HG03097 (cell line): ENCODE results near the gene ZNF667.

Experiments used
- ATAC-seq: cut with Tn5 transposase; IDR thresholded peaks from one replicate; pipeline ENCODE4 v1.9.1; 2021; ENCODE audit not compliant: unreplicated experiment, low FRiP score

The ZNF667 gene

DNA sequence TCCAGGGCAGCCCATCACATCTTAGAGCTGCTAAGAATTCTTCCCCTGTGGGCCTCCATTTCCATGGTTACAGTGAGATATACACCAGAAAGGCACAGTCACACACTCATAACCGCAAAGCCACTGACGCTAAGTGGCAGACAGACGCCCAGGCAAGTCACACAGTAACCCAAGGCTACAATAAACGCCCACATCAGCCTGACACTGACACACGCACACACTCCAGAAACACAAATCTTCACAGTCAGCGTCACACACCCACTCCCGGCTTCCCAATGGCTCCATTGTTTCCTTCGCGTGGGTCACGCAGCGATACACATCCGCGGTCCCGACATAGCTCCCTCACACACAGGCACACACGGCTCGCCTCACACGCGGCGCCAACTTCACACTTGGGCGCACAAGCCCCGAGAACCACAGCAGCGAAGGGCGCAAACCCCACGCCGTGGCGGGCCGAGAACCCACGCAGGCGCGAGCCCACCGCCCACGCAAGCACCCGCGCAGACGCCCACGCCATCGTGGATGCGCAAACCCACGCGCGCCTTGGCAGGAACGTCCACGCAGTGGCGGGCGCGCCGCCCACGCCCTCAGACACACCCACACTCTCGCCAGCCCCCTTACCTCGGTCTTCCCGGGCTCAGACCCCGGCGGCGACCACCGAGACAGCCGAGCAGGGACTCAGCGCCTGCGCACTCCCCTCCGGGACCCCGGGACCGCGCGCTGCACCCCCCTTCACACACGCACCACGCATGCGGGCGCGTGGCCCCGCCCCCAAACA is at the start of gene ZNF667:
Gene ZNF667 (minus strand): TSS at position 695 of the 778 bp plus-strand sequence. CDS start 14,975 bp downstream, outside the sequence.
- no peak for ATAC-seq

DNA sequence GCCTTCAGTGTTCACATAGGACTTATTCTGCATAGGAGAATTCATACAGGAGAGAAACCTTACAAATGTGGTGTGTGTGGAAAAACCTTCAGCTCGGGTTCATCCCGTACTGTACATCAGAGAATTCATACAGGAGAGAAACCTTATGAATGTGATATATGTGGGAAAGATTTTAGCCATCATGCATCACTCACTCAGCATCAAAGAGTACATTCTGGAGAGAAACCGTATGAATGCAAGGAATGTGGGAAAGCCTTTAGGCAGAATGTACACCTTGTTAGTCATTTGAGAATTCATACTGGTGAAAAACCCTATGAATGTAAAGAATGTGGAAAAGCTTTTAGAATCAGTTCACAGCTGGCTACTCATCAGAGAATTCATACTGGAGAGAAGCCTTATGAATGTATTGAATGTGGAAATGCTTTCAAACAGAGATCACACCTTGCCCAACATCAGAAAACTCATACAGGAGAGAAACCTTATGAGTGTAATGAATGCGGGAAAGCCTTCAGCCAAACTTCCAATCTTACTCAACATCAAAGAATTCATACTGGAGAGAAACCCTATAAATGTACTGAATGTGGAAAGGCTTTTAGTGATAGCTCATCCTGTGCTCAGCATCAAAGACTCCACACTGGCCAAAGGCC is 48.2 kb upstream of the ZNF667 start:
- no peak for ATAC-seq

DNA sequence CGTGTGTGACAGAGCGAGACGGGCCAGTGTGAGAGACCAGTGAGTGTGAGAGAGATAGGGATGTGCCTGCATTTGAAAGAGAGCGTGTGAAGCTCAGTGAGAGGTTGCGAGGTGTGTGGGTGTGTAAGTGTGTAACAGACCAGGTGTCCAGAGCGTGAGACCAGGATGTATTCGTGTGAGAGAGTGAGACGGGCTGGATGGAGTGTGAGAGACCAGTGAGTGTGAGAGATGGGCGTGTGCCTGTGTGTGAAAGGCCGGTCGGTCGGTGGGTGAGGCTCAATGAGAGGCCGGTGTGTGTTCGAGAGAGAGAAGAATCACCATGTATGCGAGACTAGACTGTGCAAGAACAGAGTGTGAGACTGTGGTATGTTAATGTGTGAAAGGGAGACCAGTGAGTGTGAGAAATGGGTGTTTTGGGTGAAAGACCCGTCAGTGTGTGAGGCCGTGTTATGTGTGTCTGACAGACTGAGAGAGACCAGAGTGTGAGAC is 31.2 kb upstream of the ZNF667 start:
- no peak for ATAC-seq

DNA sequence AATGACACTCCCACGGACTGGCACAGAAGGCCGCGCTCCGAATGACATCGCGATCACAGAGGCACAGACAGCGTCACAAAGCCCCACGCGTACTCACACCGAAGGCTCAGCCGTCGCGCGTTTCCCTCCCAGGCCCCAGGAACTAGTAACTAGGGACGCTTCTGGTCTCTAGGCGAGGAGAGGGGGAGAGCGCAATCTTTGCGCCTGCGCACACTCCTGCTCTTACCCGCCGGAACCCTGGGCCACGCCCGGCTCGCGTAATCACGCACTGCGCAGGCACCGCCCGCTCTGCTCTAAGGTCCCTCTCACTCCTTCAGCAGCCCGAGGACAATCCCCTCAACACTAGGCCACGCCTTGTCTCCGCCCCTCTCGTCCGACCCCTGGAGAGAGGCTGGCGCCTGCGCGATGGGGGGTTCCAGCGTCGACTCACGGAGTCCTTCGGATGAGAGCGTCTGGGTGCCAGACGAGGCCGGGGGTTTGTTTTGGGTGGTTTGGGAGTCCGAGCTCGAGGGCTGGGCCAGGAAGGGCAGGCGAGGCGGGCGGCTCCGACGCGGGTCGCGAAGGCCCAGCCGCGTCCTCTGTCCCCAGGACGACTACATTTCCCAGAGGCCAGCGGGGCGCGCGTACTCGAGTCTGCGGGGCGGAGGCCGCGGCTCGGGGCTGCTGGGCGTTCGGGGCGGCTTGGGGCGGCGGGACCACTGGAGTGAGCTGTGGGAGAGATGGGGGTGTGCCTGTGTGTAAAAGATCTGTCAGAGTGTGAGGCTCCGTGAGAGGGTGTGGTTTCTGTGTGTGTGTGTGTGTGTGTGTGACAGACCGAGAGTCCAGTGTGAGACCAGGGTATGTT is 30.5 kb upstream of the ZNF667 start, which contains the start of gene ZNF471:
Gene ZNF471 (plus strand): TSS at position 410 of the 844 bp plus-strand sequence. CDS start 3,717 bp downstream, outside the sequence.
- no peak for ATAC-seq

GRCh38 chr19:56504581-56504980 is 27.4 kb upstream of the ZNF667 start:
- no peak for ATAC-seq

DNA sequence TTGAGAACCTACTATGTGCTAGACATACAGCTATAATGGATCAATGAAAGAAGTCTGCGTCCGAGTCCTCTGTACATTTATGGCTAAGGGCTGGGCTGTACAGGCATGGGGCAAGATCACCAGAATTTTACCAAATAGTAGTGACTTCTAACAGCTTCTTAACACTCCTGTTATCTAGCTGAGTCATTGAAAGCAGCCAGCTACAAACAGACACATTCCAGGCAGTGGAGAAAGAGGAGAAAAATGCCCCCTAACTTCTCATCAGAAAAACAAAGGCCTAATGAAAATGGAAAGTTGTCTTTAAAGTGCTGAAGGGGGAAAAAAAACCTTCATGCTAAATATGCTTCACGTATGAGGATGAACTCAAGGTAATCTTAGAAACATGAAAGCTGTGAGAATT is 14.3 kb upstream of the ZNF667 start:
- ATAC-seq, result no peak

DNA sequence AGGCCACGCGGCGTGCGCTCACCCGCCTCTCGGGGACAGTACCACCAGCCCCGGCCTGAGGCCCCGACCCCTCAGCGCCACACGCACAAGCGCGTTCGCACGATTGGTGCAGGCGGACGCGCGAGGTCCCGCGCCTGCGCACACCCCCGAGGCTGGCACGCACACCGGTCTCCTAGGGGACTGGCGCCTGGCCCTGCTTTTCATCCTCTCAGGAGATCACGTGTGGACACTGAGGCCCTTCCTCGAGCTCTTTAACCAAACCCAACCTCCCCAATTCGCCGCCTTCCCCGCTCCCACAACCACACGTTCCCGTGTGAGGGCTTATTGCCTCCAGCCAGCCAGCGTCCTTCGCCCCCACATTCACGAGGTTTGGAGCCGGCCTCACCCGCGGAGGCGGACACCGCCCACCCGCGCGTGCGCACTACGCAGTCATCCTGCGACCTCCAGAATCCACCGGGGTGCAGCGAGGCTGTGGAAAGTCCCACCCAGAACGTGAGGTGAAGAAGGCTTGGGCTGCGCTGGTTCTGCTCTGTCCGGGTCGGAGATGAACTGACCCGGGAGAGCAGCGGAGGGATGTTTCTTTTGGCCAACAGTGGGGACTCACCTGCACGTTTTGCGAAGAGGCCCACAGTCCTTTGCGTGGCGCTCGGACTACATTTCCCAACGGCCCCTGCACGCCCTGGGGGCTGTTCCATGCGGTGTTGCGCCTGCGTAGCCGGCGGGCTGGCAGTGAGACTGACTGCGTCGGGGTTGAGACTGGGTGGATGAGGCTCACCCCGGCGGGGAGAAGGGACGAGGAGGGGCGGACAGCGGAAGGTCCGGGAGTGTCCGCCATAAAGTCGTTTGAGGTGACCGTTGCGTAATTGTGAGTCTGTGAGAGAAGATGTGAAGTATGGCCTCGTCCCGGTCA is 539 bp upstream of the ZNF667 start:
- ATAC-seq, result no peak

GRCh38 chr19:56476093-56476492 is 1.1 kb downstream of the ZNF667 start:
- ATAC-seq, result no peak

DNA sequence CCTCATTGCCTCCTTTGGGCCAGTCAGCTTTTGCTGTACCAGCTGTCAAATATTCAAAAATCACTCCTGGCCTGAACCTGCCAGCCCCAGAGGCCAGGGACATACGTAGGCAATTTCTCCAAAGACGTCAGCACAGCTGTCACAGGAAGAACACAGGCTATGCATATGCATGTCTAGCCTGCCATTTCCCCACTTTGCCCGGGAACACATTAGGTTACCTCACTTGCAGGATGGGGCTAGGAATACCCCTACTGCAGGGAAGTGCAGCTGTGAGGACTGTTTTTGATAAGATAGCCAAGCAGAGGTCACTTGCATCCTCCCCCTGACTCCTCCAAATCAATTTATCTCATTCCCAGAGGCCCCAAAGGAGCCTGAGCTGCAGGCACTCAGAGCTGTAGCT is 2.8 kb downstream of the ZNF667 start:
- ATAC-seq, result no peak

DNA sequence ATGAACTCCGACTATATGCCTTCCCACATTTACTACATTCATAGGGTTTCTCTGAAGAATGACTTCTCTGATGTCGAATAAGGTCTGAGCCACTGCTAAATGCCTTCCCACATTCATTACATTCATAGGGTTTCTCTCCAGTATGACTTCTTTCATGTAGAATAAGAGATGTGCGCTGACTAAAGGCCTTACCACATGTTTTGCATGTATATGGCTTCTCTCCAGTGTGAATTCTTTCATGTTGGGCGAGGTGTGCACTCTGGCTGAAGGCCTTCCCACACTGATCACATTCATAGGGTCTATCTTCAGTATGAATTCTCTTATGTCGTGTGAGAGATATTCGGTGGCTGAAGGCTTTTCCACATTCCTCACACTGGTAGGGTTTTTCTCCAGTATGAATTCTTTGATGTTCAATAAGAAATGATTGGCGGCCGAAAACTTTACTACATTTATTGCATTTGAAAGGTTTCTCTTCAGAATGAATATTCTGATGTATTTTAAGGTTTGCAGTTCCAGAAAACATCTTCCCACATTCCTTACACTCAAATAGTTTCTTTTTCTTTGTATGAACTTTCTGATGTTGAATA is 35.8 kb downstream of the ZNF667 start:
- no peak for ATAC-seq

DNA sequence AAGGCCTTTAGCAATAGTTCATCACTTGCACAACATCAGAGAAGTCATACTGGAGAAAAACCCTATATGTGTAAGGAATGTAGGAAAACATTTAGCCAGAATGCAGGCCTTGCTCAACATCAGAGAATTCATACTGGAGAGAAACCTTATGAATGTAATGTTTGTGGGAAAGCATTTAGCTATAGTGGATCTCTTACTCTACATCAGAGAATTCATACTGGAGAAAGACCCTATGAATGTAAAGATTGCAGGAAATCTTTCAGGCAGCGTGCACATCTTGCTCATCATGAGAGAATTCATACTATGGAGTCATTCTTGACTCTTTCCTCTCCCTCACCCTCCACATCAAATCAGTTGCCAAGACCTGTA is 53.2 kb downstream of the ZNF667 start:
- no peak for ATAC-seq

GRCh38 chr19:56423276-56423984 is 53.7 kb downstream of the ZNF667 start:
- no peak for ATAC-seq

DNA sequence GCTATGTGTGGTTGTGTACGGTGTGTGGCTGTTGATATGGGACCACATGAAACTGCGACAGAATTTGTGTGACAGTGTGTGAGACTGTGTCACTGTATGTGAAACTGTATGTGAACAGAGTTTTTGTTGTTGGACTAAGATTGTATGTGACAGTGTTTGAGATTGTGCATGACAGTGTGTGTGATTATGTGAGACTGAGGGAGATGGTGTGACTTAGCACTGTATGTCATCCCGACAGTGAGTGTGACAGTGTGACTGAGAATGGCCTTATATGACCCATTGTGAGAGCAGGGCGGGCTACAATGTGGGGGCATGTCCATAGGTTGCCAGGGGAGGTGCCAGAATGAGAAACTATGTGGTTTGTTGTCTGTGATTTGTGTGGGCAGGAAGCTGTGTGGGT is 72.1 kb downstream of the ZNF667 start:
- ATAC-seq, result no peak

DNA sequence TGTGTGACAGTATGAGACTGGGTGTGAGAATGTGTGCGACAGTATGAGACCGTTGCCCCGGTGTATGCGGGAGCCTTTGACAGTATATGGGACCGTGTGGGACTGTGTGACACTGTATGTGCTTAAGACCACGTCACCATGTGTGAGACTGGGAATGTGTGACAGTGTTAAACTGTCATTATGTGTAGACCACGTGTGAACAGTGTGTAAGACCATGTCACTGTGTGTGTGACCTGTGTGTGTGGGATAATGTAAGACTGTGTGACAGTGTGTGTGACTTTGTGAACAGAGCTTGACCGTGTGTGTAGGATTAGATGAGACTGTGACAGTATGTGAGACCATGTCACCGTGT is 72.5 kb downstream of the ZNF667 start:
- ATAC-seq, result no peak

DNA sequence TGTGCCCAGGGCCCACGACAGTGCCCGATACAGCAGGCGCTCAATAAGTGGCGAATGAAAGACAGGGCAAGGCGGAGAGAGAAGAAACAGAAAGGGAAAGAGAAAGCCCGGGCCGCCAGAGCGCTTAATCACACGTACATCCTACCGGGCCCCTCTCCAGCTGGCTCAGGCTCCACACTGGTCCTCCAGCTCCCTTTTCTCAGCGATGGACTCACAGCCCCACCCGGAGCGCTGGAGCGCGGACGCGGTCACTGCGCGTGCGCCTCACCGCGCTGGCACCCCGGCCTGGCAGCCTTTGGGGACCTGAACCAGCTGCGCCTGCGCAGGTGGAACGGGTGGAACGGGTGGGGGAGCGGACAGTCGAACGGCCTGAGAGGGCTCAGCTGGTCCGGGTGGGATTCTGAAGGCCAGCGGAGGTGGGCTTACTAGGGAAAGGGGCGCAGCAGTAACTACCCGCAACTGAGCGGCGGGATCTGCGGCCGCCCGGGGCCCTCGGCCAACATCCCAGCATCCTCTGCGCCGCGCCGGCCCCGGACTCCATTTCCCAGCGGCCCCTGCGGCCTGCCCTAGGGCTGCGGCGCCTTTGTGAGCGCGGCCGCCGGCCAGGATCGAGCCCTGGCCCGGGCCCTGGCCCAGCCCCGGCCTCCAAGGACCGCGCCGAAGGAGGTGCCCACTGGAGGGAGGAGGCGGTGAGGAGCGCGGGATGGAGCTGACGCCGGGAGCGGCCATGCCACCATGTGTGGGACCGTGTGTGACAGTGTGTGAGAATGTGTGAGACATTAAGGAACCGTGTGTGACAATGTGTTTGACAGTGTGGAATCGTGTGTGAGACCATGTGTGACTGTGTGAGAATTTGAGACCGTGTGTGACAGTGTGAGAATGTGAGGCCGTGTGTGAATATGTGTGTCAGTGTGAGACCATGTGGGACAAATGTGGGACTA is 73.1 kb downstream of the ZNF667 start, which contains the start of gene ZNF583:
Gene ZNF583 (plus strand): TSS at position 569 of the 941 bp plus-strand sequence. CDS start 2,783 bp downstream, outside the sequence.
- peak; percentile 89 for ATAC-seq

- ATAC-seq, result no peak
Measured at GRCh38 chr19:56403261-56403660, 73.9 kb downstream of the ZNF667 start.

DNA sequence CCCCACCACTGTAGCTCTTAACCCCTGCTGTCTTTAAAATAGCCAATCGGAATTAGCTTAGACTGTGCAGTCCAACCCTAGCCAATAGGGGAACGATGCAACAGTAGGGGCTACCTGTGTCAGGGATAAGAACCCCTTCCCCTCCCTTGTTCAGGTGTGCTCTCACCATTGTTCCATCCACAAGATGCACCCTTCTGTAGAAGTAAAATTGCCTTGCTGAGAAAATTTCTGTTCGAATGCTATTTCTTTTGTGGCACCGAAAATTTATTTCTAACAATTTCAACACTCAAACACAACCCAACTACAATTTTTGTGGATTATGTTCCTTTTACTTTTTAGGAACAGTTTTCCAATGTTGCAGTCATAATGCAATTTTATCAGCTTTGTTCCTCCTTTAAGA is 76.7 kb downstream of the ZNF667 start:
- ATAC-seq, result no peak

DNA sequence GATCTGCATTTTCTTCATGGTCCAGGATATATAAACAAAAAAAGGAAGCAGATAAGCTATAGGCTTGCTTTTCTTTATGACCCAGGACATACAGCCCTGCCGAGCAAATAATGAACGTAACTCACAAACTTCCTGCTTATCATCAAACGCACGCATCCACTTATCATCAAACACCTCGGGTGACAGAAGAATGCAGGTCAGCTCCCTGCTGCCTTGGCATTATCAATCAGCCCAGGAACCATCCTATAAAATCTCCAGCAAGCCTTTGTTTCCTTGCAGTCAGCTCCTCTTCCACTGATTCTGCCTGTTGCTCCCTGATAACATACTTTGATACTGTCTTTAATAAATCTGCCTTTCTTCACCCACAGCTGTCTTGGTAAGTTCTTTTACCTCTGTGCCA is 78.3 kb downstream of the ZNF667 start:
- no peak for ATAC-seq
